Immature natural killer cell (primary cell): ENCODE measurements around the gene POU6F1. TPM values are rescaled to one million over a fixed set of nuclear protein-coding genes. Genes with fewer than 3 reads are reported as not detected.
"Not testable (repeated sequence)": the region's sequence is repeated elsewhere in the genome, so short reads cannot be mapped to it uniquely, and the experiment has no call there.

Source experiments
- DNase-seq, 3 donors: peaks; one replicate each; pipeline ENCODE4 v3.0.0; 2022; ENCODE audit warnings: mixed read lengths in 1 of 3
- H3K27ac Mint-ChIP-seq, 6 donors: one replicate each; pipeline ENCODE4 v1.8.0; 2020; ENCODE audit warnings: mixed read lengths in 6 of 6, mild to moderate bottlenecking in 5 of 6, inconsistent platforms in 4 of 6, moderate library complexity in 3 of 6
- H3K27me3 Mint-ChIP-seq, 3 donors: one replicate each; pipeline ENCODE4 v1.8.0; 2020 to 2021; ENCODE audit warnings: low read depth in 3 of 3, mild to moderate bottlenecking in 3 of 3, mixed read lengths in 3 of 3, moderate library complexity in 3 of 3, inconsistent platforms in 1 of 3
- H3K36me3 Mint-ChIP-seq, 3 donors: one replicate each; pipeline ENCODE4 v1.8.0; 2020; ENCODE audit warnings: mixed read lengths in 3 of 3, inconsistent platforms in 2 of 3, mild to moderate bottlenecking in 2 of 3
- H3K4me1 Mint-ChIP-seq, 2 donors: one replicate each; pipeline ENCODE4 v1.8.0; 2020; ENCODE audit warnings: inconsistent platforms in 2 of 2, mild to moderate bottlenecking in 2 of 2, mixed read lengths in 2 of 2, moderate library complexity in 1 of 2
- H3K4me3 Mint-ChIP-seq, 5 donors: one replicate each; pipeline ENCODE4 v1.8.0; 2020; ENCODE audit warnings: mild to moderate bottlenecking in 5 of 5, mixed read lengths in 5 of 5, inconsistent platforms in 3 of 5, moderate library complexity in 3 of 5
- H3K9me3 Mint-ChIP-seq, 6 donors: one replicate each; pipeline ENCODE4 v1.8.0; 2020; ENCODE audit warnings: mild to moderate bottlenecking in 6 of 6, mixed read lengths in 6 of 6, inconsistent platforms in 4 of 6, moderate library complexity in 3 of 6
- polyA plus RNA-seq, 3 donors: library from polyadenylated mRNA; unstranded; fragments of 300-500 nt; fragmentation: Illumina TruSeq; gene quantifications; one replicate each; pipeline ENCODE4 v1.2.3, GENCODE V29; 2021

POU6F1 gene
- polyA plus RNA-seq = 1 to 10 TPM in 1 of 3 donors, under 1 TPM in 2; 0.78 to 1.8 (median 0.86) TPM

GRCh38 chr12:51217968-51218606 lies at the start of gene POU6F1:
Gene POU6F1, minus strand, starts transcription at chr12:51218062. Its CDS starts 11,226 bp downstream, at chr12:51206836.
- peaks cover 3 to 6% (median 5%) of the 10 kb centered on the region in 3 donors for H3K27me3 Mint-ChIP-seq
- H3K36me3 Mint-ChIP-seq = no peaks in the 10 kb centered on the region
- peak within 1 kb of the TSS; percentile 81 to 93 (median 92) for H3K4me3 Mint-ChIP-seq

GRCh38 chr12:51265024-51265423 lies 47.2 kb upstream of the POU6F1 start:
- H3K4me1 Mint-ChIP-seq = peaks cover 33 to 36% of the 10 kb centered on the region in 2 donors
- H3K27me3 Mint-ChIP-seq = peaks cover 0 to 2% (median 1%) of the 10 kb centered on the region in 3 donors
- peak overlapping the region; percentile 81 to 95 (median 92) for H3K27ac Mint-ChIP-seq
- peak overlapping the region; percentile 64 to 85 (median 81) for H3K4me3 Mint-ChIP-seq
- peaks cover 0 to 6% (median 0%) of the 10 kb centered on the region in 3 donors for H3K36me3 Mint-ChIP-seq
- DNase-seq = peak; percentile 66 to 72 (median 68)
- no peaks in the 10 kb centered on the region for H3K9me3 Mint-ChIP-seq

More at GRCh38 chr12:51217968-51218606, at the start of gene POU6F1:
- no peaks in the 10 kb centered on the region for H3K9me3 Mint-ChIP-seq
- peaks cover 13 to 21% of the 10 kb centered on the region in 2 donors for H3K4me1 Mint-ChIP-seq
- peak within 1 kb of the TSS; percentile 75 to 95 (median 89) for H3K27ac Mint-ChIP-seq
- peak; percentile 64 to 73 (median 73) for DNase-seq

- H3K4me3 Mint-ChIP-seq = peak overlapping the region in 1 of 5 donors; percentile 39
- peaks cover 0 to 1% (median 0%) of the 10 kb centered on the region in 3 donors for H3K27me3 Mint-ChIP-seq
- no peak for DNase-seq
- peaks cover 30 to 32% of the 10 kb centered on the region in 2 donors for H3K4me1 Mint-ChIP-seq
- H3K36me3 Mint-ChIP-seq = peaks cover 0 to 6% (median 0%) of the 10 kb centered on the region in 3 donors
- H3K27ac Mint-ChIP-seq = peak overlapping the region in 4 of 6 donors; percentile 73 to 88 (median 82)
- no peaks in the 10 kb centered on the region for H3K9me3 Mint-ChIP-seq
Measured at GRCh38 chr12:51264297-51264696, 46.4 kb upstream of the POU6F1 start.

- H3K27ac Mint-ChIP-seq = no peak overlapping the region
- no peak overlapping the region for H3K4me3 Mint-ChIP-seq
- peaks cover 0 to 6% (median 0%) of the 10 kb centered on the region in 3 donors for H3K36me3 Mint-ChIP-seq
- no peaks in the 10 kb centered on the region for H3K9me3 Mint-ChIP-seq
- peaks cover 21 to 24% of the 10 kb centered on the region in 2 donors for H3K4me1 Mint-ChIP-seq
- DNase-seq = no peak
- peaks cover 0 to 1% (median 0%) of the 10 kb centered on the region in 3 donors for H3K27me3 Mint-ChIP-seq
Measured at GRCh38 chr12:51263341-51263740, 45.5 kb upstream of the POU6F1 start.

- H3K36me3 Mint-ChIP-seq = peaks cover 0 to 6% (median 0%) of the 10 kb centered on the region in 3 donors
- DNase-seq = no peak
- H3K9me3 Mint-ChIP-seq = no peaks in the 10 kb centered on the region
- H3K27ac Mint-ChIP-seq = peak overlapping the region in 1 of 6 donors; percentile 36
- no peak overlapping the region for H3K4me3 Mint-ChIP-seq
- peaks cover 19 to 20% of the 10 kb centered on the region in 2 donors for H3K4me1 Mint-ChIP-seq
- peaks cover 0 to 1% (median 0%) of the 10 kb centered on the region in 3 donors for H3K27me3 Mint-ChIP-seq
Measured at GRCh38 chr12:51262758-51263177, 44.9 kb upstream of the POU6F1 start.

- H3K4me3 Mint-ChIP-seq, H3K27me3 Mint-ChIP-seq, DNase-seq, H3K4me1 Mint-ChIP-seq, H3K27ac Mint-ChIP-seq, H3K9me3 Mint-ChIP-seq: not testable (repeated sequence)
- peaks cover 0 to 12% (median 0%) of the 10 kb centered on the region in 3 donors for H3K36me3 Mint-ChIP-seq
Measured at GRCh38 chr12:51259600-51259999, 41.7 kb upstream of the POU6F1 start.

GRCh38 chr12:51254536-51254935 lies 36.7 kb upstream of the POU6F1 start:
- H3K4me1 Mint-ChIP-seq = peaks cover 0 to 2% of the 10 kb centered on the region in 2 donors
- no peak for DNase-seq
- peak overlapping the region in 3 of 6 donors; percentile 29 to 63 (median 32) for H3K27ac Mint-ChIP-seq
- peaks cover 0 to 1% (median 0%) of the 10 kb centered on the region in 3 donors for H3K27me3 Mint-ChIP-seq
- H3K4me3 Mint-ChIP-seq = no peak overlapping the region
- H3K36me3 Mint-ChIP-seq = peaks cover 0 to 18% (median 4%) of the 10 kb centered on the region in 3 donors
- H3K9me3 Mint-ChIP-seq = peaks cover 0 to 2% (median 0%) of the 10 kb centered on the region in 6 donors

GRCh38 chr12:51253276-51253675 lies 35.4 kb upstream of the POU6F1 start:
- Mint-ChIP-seq H3K4me3 (no peak overlapping the region), H3K27me3 (peaks cover 0 to 3% (median 1%) of the 10 kb centered on the region in 3 donors), H3K9me3 (peaks cover 0 to 2% (median 0%) of the 10 kb centered on the region in 6 donors), H3K4me1 (peaks cover 3 to 7% of the 10 kb centered on the region in 2 donors), H3K36me3 (peaks cover 0 to 18% (median 4%) of the 10 kb centered on the region in 3 donors), H3K27ac (no peak overlapping the region)
- DNase-seq = no peak

- no peak for DNase-seq
- Mint-ChIP-seq H3K9me3 (no peaks in the 10 kb centered on the region), H3K27me3 (peaks cover 2 to 13% (median 3%) of the 10 kb centered on the region in 3 donors), H3K4me1 (peaks cover 37 to 49% of the 10 kb centered on the region in 2 donors), H3K36me3 (peaks cover 0 to 13% (median 5%) of the 10 kb centered on the region in 3 donors), H3K27ac (peak overlapping the region; percentile 82 to 92 (median 88)), H3K4me3 (peak overlapping the region in 3 of 5 donors; percentile 29 to 47 (median 41))
Measured at GRCh38 chr12:51247523-51248206, 29.8 kb upstream of the POU6F1 start.

GRCh38 chr12:51246254-51246853 lies 28.5 kb upstream of the POU6F1 start:
- peaks cover 2 to 13% (median 3%) of the 10 kb centered on the region in 3 donors for H3K27me3 Mint-ChIP-seq
- peak overlapping the region; percentile 82 to 92 (median 88) for H3K27ac Mint-ChIP-seq
- peak; percentile 31 to 50 (median 48) for DNase-seq
- no peaks in the 10 kb centered on the region for H3K9me3 Mint-ChIP-seq
- peak overlapping the region; percentile 9 to 59 (median 22) for H3K4me3 Mint-ChIP-seq
- H3K36me3 Mint-ChIP-seq = peaks cover 0 to 22% (median 12%) of the 10 kb centered on the region in 3 donors
- peaks cover 46 to 62% of the 10 kb centered on the region in 2 donors for H3K4me1 Mint-ChIP-seq

- Mint-ChIP-seq H3K36me3 (peaks cover 0 to 26% (median 18%) of the 10 kb centered on the region in 3 donors), H3K27me3 (peaks cover 2 to 13% (median 3%) of the 10 kb centered on the region in 3 donors), H3K9me3 (no peaks in the 10 kb centered on the region), H3K4me3 (peak overlapping the region in 1 of 5 donors; percentile 22), H3K4me1 (peaks cover 52 to 69% of the 10 kb centered on the region in 2 donors), H3K27ac (peak overlapping the region; percentile 82 to 92 (median 88))
- DNase-seq = no peak
Measured at GRCh38 chr12:51245476-51246253, 27.8 kb upstream of the POU6F1 start.

GRCh38 chr12:51244269-51244668 lies 26.4 kb upstream of the POU6F1 start:
- peaks cover 62 to 82% of the 10 kb centered on the region in 2 donors for H3K4me1 Mint-ChIP-seq
- H3K9me3 Mint-ChIP-seq = no peaks in the 10 kb centered on the region
- H3K27me3 Mint-ChIP-seq = peaks cover 2 to 13% (median 3%) of the 10 kb centered on the region in 3 donors
- H3K36me3 Mint-ChIP-seq = peaks cover 4 to 29% (median 21%) of the 10 kb centered on the region in 3 donors
- peak overlapping the region in 1 of 5 donors; percentile 38 for H3K4me3 Mint-ChIP-seq
- H3K27ac Mint-ChIP-seq = peak overlapping the region; percentile 7 to 85 (median 34)
- DNase-seq = no peak
